ENCODE measurements around the gene FNIP2.
"Not testable (repeated sequence)": the region's sequence is repeated elsewhere in the genome, so short reads cannot be mapped to it uniquely, and the experiment has no call there.

FNIP2 gene

DNA sequence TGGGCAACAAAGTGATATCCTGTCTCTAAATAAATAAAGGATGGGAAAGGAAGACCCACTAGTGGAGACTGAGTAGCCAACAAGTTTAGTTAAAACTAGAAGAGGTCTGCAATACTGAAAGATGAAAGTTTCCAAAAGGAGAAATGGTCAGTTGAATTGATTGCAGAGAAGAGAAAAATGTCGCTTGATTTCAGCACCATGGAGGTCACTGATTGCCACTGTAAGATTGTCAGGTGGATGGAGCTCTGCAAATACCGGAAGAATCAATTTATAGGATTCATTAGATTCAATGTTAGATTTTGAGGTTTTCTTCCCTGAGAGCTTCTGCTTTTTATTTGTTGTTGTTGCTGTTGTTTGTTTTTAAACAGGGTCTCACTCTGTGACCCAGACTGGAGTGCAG lies 5.4 kb upstream of the FNIP2 start:
- DNase-seq, result no peak

DNA sequence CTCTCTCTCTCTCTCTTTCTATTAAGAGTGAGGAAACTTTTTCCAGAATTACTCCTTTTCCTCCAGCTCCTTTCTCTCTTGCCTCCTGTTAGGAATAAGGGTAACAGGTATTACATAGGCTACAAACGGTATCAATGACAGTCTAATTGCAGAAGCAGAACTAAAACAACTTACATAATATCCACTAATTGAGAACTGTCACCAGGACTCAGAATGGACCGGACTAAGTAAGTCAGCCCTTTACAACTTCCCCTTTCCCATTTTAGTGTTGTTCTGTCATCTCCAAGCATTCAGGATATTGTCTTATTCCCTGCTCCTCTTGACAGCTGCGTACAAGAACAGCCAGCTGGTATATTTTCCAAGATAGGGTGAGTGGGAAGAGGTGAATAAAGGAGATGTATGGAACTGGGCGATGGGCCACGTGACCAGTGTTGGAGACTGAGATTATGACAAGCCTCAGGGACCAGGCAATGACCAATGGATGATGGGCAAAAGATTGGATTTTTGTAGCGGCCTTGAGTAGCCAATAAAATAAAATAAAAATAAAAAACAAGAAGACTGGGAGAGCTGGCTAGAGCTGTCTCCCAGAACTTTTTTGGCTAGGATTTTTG lies 2.3 kb upstream of the FNIP2 start:
- no peak for DNase-seq

DNA sequence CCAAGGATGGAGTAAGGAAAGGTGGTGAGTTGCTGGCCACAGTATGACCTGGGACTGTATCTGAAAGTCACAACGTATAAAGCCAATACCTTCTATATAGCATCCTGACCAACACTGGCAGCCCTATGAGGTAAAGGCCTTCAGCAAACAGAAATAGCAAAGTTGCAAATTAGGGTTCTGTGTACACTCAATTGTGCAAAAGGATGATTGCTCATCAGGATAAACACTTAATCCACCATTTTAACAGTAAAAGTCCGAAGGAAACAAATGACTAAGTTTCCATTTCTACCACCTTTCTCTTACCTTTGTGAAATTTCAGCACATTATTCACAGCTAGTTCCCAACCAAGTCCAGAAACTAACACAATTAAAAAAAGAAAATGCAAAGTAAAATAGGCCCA lies 1.4 kb upstream of the FNIP2 start:
- no peak for DNase-seq

DNA sequence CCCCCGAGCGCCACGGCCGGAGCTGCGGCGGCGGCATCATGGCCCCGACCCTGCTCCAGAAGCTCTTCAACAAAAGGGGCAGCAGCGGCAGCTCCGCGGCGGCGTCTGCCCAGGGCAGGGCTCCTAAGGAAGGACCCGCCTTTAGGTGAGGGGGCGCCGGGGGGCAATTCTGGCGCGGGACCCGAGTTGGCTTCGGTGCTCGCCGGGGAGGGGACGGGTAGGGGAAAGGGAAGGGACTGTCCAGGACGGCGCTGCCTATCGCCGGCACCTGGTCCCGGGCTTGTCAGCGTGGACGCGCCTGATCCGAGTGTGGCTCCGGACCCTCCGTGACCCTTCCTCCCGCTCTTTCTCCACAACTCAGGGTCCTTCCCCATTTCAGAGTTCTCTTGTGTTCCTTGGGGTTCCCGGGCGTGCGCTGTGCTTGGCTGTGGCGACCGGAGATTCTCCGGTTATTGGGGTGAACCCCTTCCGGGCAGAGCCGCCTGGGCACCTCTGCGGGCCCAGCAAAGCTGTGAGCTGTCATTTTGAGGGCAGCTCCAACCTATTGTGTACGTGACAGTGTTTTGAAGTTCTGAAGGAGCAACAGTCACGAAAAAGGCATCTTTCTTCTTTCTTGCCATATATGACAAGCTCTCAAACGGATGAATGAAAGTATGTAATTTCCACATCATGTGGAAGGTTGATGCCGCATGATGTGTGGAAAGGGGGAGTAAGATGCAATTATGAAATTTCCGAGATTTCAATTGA lies 522 bp downstream of the FNIP2 start:
- peak; percentile 34 for DNase-seq

DNA sequence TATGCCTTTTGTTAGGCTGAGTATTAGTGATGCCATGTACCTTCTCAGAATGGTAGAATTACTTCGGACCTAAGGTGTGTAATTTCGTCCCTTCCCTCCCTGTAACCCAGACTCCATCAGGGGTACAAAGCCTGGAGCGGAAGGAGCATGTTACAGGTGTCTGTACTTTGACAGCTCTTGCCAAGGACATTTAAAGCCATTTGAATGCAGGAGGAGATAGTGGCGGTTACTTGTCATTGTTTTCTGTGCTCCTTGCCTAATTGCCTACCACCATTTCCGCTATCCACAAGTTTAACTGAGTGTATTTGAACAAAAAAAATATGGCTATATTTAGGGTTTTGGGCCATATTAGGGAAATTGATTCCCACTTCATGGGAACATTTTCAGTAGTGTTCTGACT lies 1.8 kb downstream of the FNIP2 start:
- DNase-seq, result no peak

DNA sequence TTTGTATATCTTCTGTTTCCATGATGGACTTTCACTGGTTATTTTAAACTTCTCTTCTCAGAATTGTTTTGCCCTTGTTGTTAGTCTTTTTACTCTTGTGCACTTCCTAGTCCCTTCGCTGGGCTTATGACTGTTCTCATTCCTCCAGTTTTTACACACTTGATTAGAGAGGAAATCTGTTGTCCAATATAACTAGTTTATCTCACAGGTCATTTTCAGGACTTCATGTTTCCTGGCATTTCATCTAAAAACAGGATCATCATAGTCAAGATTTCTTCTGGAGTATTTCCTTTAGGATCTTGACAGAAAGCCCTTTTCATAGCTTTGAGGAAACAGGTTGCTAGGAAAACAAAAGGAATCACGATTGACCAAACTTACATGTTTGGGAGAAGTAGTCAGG lies 3.0 kb downstream of the FNIP2 start:
- no peak for DNase-seq

DNA sequence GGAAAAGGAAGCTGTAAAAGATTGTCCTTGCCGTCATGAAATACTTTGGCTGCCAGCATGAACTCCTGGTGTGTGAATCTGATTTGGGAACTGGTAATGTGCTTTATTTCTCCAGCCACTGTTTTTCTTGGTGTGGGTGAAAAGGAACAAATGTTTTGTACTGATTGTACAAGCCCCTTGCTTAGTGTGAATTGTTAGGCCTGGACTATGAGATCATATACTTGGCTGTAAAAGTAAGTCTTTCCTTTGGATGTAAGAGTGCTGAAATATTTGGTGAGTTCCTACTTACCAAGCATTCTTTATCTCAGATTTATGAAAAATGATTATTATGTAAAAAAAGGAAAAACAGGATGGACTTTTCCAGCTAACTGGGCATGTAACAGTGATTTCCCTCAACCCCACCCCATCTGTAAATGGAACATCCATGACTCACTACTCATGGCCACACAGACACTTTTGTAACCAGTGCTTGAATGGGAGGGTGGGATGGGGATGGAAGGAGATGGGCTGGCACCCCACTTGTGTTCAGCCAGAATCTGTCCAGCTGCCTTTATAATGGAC lies 6.3 kb downstream of the FNIP2 start:
- DNase-seq, result no peak

DNA sequence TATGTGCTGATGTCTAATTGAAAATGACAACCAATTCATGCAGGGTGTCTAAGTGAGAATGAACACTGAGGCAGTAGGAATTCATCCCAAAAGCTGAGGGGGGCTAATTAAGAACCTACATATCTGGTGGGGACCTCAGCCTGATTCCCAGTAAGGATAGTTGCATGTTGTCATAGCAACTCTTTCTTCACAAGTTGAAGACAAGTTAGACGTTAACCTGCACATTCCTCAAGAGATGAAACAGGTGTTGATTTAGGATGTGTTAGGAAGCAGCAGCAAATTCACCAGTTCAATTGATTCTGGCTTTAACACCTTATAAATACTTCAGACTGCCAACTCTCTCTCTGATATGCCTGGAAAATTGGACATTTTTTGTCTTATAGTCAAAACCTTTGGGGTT lies 7.3 kb downstream of the FNIP2 start:
- DNase-seq, result no peak

DNA sequence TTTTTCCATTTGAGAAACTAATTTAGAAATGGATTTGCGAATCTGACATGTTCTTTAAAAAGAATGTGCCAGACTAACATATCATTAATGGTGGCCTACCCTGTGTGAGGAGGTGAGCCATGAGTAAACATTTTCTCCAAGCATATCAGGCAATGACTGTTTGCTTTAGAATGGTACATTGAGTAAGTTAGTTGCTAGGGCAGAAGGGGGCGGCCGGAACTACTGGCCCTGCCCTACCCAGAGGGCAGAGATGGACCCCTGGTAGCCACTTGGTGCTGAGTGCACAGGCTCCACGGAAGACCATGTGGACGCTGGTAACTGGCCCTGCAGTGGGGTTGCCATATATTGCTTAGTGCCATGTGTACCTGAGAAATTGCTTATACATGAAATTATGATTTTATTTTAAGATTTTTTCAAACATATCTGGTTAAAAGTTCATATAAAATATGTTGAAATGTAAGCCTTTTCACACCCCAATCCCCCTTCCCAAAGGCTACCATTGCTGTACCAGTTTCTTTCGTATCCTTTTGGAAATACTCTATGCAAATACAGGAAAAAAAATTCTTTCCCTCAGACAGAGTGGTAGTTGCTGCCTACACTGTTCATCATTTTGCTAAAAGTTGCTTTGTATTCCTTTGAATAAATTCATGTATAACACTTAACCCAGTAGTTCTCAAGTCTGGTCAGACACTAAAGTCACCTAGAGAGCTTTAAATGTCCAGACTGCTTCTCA lies 8.8 kb downstream of the FNIP2 start:
- DNase-seq, result no peak

DNA sequence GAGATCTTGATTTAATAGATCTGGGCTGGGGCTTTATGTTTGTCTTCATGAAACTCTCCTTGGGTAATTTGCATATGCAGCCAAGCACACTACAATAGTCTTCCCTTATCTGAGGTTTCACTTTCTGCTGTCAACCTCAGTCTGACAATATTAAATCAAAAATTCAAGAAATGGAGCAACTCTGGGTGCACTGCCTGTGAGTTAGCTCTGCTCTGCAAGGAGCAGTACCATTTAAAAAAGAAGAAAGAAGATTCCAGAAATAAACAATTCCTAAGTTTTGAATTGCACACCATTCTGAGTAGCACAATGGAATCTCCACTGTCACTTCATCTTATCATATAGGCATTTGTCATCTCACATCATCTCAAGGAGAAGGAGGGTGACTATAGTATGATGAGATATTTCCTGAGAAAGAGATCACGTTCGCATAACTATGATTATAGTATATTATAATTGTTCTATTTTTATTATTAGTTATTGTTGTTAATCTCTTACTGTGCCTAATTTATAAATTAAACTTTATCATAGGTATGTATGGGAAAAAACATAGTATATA lies 9.4 kb downstream of the FNIP2 start:
- no peak for DNase-seq

DNA sequence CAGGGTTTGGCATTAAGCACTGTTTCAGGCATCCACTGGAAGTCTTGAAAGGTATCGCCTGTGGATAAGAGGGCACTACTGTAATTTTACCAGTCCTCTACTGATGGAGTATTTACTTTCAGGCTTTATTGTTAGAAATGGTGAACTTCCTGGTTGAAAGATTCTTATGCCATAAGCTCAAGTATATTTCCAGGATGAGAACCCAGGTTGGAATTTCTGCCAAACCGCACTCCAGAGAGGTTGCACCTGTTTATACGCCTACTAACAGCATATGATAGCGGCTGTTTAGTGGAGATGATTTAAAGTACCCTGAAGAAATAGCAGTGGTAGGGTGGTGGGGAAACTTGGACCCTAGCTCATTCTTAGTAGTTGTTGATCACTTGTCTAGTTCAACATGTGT lies 9.9 kb downstream of the FNIP2 start:
- DNase-seq, result no peak

DNA sequence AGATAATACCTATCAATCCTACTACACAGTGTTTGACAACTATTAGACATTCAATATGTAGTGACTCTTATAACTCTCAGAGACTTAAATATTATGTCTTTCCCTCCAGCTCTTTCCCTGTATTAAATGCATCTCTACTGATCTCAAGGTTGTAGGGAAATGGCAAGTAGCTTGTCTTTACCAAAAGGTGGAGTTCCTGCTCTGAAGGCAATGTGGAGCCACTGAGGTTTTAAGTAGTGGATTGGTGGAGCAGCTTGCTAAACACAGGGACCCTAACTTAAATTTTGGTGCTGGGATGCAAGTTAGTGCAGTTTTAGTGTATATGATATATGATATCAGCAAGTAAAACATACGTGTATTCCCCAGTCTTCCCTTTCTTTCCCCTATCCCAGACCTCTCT lies 13.1 kb downstream of the FNIP2 start:
- DNase-seq, result no peak

DNA sequence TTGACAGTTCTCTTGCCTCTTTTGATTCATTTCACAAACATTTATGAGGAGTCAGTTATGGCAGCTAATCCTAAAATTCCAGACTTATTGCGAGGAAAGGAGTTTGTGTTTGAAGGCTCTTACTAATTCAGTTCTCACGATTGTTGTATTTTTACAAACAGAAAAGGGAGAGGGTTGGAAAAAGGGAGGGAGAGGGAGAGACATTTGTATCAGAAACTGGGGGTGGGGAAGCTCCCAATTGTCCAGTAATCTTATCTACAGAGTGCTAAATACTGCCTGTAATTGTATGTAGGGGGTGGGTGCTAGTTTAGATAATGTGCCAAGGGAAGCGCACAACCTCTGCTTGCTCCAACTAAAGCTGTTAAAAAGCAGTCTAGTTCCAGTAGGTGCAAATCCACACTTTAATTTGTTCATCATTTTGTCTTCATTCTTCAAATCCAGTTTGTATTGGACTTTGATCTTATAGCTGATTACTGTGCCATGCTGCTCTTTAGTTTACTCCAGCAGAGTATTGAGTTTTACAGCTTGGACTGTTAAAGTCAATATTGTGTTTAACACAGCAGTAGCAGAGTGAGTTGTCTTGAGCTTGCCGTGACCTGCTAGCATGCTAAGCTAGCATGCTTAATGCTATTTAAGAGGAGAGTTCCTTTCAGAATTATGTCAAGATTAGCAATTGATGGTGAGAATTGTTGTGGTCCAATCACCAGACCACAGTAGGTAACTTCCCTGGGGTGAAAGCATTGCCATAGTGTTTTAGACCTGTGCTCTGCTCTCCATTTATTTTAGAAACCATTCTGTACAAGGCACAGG lies 13.9 kb downstream of the FNIP2 start:
- DNase-seq, result no peak

DNA sequence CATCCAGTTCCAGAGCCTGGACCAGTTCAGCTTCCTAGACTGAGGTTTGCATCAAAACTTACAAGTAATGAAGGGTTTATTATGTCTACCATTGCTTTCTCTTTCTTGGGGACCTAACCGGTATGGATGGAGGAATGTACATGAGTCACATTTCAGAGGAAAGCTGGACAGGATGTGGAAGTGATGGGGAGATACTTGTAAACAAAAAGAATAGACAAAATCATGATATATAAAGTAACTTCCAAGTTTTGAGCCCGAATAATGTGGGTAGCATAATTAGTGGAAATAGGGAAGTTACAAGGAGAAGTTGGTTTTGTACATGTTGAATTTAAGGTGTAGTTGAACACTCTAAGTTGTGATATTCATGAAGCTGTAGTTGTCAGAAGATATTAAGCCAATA lies 15.0 kb downstream of the FNIP2 start:
- no peak for DNase-seq

DNA sequence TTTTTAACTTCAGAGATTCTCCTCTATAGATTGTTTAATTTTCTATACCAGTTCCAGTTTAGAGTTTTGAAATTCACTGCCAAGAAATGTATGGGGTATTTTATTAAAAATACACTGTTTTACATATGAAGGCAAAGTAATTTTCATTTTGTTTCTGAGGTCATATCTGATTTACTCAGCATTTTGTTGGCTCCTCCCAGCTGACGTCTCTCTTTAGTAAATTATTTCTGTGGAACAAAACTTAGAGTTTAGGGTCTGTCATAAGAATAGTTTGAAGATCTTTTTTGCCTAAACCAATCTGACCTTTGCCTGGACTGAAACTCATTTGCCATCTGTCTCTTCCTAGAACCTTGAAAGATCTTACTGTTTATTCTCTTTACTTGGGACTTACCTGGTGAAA lies 16.9 kb downstream of the FNIP2 start:
- DNase-seq, result no peak

DNA sequence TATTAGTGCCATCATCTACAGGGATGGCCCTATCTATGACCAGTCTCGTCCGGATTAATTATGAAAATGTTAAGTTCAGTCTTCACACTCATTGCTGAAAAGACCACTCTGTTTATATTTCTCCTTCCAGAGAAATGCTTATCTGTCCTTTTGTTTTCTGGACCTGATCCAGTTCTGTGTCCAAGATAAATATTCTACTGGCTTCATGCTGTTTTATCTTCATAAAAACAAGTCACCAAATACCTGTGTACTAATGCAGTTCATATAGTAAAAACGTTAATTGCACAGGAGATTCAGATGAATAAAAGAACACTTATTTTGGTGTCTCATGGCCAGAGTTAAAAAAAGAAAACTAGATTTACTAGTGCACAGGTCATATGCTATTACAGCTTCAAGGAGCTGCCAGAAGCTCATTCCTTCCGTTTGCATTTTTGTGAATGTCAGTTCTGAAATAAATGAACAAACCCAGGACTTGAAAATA lies 17.3 kb downstream of the FNIP2 start:
- DNase-seq, result no peak

DNA sequence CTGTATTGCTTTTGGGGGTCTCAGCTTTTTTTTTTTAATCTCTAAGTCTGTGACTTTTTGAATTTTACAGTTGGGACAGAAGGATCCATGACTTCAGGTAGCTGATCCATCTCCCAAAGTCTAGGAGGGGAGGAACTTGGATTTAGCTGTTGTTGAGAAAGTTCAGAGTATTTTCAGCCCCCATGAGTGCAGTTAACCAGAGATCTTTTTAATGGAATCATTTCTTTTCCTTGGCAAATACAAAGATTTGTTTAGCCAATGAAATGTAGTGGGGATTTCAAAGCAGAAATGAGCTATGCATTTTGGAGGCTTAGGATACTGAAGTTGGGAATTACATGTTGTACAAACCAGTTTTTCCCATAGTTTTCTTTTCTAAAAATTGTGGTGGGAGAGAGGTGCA lies 18.1 kb downstream of the FNIP2 start:
- no peak for DNase-seq

DNA sequence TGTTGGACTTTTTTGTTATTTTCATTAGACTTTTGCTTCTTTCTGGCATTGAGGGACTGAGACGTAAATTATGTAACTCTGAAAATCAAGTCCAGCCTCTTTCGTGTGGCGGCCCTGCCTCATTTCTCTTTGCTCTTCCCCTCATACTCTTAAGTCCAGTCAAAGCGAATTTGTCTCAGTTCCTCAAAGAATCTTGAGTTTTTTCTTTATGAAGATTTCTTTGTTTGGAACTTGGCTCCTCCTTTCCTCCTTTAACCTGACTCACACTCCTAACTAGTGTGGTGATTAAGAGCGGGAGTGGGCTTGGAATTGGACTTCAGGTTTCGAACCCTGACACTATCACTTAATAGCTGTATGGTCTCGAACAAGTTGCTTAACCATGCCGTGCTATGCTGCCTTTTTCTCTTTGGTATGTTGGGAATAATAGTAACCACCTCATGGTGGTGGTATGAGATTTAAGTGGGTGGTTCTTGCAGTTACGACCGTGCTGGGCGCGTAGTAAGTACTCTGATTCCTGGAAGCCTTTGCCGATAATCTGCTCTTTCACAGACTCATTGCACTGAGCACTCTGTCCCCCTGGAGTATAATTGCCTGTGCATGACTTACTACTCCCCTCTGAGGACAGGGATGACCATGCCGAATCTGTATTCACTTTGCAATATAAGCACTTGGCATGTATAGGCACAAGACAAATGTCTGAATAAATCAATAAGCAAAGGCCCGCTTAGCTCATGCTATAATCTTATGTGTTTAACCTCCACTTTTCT lies 19.1 kb downstream of the FNIP2 start:
- DNase-seq, result no peak

DNA sequence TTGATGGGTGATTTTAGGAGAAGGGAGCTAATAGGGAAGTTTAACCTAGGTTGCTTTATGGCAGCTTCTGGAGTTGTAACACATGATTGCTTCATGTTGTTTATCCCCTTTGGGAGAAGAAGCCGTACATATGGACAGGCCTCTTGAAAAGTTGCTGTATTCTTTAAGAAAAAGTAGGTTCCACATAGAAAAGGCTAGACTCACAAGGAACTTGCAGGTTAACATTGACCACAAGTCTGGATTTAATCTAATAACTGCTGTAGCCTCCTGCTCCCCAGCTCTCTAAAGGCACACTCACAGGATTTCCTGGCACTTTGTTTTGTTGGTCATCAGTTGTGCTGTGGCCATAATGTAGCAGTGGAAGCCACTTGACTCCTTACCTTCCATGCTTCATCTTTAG lies 19.7 kb downstream of the FNIP2 start:
- DNase-seq, result no peak

DNA sequence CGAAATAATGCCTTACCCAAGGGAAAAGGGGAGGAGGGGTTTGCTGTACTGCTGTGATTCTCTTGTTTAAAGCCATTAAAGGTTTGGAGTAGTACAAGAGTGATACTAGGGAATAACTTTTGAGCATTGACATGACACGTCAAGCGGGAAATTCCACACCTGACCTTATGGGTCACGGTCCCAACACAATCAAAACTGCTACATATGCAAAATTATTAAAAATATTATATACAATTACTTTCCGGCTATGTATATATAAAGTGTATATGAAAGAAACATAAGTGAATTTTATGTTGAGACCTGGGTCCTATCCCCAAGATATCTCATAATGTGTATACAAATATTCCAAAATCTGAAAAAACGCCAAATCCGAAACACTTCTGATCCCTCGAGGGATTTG lies 21.0 kb downstream of the FNIP2 start:
- DNase-seq, result no peak

DNA sequence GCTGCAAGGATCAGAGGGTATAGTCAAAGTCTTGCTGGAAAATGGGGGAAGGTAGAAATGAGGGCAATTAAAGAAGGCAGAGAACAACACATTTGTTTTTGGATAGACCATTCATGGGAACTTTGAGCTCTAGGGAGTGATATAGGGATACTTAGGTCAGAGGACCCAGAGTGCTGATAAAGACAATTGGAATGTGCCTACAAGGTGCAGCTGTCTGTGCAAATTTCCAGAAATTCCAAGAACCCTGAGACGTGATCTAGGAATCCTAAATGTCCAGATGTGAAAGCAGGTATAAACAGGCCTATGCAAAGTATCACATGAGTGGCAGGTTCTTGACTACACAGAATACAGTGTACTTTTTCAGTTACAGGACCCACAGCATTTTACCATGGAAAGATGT lies 24.2 kb downstream of the FNIP2 start:
- no peak for DNase-seq

DNA sequence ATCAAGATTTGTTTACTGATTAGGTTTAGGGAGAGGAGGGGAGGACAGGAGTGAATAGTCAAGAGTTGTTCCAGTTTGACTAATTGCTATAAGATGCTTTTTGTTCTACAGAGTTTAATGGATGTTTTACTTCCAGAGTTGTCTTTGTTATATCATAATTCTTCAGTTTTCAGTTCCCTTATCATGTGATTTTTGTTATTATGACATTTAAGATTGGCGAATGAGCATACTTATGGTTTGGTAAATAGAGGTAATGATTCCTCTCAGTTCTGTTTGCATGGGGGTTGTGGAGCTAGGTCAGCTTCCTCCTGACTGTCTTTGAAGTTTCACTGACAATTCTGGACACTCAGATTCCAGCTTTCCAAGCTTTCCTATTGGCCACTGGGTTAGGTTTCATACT lies 24.6 kb downstream of the FNIP2 start:
- DNase-seq, result not testable (repeated sequence)

All from CD4-positive, alpha-beta T cell treated with Interferon gamma for 1 hour (primary cell).